SKM-1 (cell line): ENCODE results near the gene ZNF804A.
"Not testable (repeated sequence)": the region's sequence is repeated elsewhere in the genome, so short reads cannot be mapped to it uniquely, and the experiment has no call there.

Source experiments
- DNase-seq: peaks from one replicate; lab custom pipeline; 2025; ENCODE audit not compliant: unreplicated experiment; lab: John Stamatoyannopoulos, UW

ZNF804A gene

DNA sequence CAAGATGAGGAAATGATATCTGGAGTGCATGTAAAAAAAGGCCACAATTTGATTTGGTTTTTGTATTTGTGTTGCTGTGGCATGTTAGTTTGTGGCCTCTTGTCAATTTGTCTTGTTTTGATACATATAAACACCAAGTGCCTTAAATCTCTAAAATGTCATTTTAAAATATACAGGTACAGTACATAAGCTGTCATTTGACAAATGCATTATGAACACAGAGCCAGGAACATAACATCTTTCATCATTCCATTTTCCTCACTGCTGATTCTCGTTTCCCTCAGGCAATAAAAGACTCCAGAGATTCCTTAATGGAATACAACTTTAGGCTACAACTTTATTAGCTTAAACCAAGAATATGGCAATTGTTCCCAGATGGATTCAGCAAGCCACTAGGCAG, 217.5 kb downstream of the ZNF804A start:
- DNase-seq, result no peak

DNA sequence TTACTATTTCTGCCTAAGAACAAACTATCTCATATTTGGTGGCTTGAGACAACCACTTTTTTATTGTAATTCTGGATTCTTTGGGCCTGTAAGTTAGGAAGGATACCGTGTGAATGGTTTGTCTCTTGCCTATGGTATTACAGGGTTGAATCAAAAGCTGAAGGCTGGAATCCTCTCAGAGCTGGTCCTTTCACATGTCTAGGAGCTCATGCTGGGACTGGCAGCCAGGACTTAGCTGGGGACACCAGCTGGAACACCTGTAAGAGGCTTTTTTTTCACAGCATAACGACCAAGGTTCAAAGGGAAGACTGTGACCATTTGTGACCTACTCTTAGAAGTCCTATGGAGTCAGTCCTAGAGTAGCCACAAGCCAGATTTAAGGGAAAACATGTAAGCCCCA, 226.3 kb downstream of the ZNF804A start:
- no peak for DNase-seq

DNA sequence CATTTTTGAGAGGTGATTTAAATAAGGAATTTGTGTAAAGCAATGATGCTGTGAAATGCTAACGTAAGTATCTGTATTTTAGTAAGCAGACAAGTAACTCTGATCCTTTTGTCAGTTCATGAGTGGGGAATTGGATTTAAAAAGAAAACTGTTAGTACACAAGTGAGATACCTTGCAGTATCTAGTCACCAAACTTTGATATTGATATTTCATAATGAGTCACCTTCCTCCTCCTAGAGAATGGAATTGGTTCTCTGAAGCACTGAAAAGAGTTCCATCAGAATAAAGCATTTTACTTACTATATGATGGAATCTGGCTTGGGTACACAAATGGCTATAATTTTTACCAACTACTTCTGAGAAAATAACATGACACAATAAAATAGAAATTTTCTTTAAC, 232.2 kb downstream of the ZNF804A start:
- no peak for DNase-seq

DNA sequence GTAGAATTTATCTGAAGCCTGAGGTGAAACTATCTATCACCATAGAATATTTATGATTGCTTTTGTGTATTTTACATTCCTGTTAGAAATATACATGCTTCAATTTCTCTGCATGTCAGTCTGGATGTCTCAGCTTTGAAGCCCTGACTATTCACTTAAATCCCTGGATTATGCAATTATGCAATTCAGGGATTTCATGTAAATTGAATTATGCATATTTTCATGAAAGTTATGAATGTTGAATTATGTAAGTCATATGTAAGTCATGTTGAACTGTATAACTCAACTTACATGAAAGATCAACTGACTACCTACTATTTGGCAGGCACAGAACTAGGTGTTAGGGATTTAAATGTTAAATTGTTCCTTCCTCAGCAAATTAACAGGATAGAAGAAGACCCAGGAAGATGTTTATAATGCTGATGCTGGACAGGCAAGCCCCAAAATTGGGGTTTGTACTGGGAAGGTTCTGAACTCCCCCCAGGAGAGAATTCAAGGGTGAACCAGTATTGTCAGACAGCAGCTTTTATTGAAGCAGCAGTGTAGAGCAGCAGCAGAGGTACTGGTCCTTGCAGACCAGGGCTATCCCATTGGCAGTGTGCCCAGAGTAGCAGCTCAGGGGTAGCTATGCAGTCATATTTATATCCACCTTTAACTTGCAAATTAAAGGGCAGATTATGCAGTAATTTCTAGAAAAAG, 236.5 kb downstream of the ZNF804A start:
- no peak for DNase-seq

DNA sequence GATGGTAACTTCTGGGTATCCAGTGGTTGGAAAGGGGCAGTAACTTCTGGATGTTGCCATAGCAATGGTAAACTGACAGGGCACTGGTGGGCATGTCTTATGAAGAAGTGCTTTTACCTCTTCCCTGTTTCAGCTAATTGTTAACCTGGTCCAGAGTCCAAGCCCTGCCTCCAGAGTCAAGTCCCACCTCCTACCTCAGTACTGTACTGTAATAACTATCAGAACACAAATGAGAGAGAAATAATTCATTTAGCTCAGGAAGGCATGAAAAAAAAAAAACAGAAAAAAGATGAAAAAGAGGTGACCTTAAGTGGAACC, 237.0 kb downstream of the ZNF804A start:
- no peak for DNase-seq

DNA sequence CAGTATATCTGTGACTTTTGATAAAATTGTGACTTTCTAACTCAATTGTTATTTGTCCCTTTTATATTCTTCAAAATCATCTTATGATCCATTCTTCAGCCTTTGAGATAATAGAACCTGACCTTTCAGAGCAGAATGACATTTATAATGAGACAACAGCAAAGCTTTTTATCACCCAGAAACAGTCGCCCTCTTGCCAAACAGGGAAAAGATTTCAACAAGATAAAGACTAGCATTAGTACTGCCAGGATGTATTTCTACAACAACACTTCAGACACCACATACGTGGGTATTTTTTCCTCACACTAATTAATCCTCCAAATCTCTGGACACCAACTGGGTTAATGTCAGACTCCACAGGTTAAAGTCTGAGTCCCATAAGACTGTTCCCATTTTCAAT, 249.0 kb downstream of the ZNF804A start:
- DNase-seq, result no peak

DNA sequence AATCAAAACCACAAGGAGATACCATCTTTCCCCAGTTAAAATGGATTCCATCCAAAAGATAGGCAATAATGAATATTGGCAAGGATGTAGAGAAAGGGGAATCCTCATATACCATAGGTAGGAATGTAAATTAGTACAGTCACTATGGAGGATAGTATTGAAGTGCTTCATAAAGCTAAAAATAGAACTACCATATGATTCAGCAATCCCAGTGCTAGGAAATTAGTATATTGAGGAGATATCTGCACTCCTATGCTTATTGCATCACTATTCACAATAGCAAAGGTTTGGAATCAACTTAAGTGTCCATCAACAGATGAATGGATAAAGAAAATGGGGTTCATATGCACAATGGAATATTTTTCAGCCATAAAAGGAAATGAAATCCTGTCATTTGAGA, 251.2 kb downstream of the ZNF804A start:
- DNase-seq, result no peak

DNA sequence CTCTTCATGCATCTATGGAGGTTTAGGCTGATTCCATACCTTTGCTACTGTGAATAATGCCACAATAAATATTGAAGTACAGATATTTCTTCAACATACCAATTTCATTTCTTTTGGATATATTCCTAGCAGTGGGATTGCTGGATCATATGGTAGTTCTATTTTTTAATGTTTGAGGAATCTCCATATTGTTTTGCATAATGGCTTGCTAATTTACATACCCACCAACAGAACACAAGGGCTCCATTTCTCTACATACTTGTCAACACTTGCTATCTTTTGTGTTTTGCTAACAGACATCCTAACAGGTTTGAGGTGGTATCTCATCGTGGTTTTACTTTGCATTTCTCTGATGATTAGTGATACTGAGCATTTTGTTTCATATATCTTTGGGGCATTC, 253.2 kb downstream of the ZNF804A start:
- no peak for DNase-seq

DNA sequence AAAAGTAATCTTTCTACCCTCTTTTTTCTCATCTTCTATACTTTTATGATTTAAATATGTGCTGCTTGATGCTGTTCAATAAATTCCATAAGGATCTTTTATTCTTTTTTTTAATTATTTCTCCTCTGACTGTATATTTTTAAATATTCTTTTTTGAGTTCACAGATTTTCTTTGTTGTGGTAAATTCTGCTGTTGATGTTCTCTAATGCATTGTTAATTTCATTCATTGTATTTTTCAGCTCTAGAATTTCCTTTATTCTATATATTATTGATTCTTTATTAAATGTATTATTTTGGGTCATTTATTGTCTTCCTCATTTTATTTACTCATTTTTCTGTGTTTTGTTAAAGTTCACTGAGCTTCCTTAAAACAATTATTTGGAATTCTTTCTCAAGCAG, 260.9 kb downstream of the ZNF804A start:
- no peak for DNase-seq

DNA sequence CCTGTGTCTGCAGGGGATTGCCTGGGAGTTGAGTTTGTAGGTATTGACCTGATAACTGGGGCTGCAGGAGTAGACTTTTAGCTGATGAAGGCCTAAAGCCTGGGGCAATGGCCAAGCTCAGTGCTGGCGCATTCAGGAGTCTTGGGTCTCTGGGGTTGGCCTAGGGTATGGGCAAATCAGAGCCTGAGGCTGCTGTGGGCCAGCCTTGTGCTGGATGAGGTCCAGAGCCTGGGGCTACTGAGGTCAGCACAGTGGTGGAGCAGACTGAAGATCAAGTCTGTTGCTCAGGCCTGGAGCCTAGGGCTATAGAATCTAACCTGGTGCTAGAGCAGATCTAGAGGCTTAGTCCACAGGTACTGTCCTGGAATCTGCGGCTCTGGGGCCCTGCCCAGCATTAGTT, 262.4 kb downstream of the ZNF804A start:
- DNase-seq, result no peak

DNA sequence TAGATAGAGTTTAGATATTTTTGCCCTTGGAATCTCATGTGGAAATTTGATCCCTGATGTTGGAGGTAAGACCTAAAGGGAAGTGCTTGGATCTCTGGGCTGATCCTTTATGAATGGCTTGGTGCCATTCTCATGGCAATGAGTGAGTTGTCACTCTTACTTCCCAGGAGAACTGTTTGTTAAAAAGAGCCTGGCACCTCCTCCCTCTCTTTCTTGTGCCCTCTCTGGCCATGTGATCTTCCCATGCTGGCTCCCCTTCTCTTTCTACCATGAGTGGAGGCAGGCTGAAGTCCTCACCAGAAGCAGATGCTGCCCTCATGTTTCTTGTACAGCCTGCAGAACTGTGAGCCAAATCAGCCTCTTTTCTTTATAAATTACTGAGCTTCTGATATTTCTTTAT, 276.9 kb downstream of the ZNF804A start:
- no peak for DNase-seq

DNA sequence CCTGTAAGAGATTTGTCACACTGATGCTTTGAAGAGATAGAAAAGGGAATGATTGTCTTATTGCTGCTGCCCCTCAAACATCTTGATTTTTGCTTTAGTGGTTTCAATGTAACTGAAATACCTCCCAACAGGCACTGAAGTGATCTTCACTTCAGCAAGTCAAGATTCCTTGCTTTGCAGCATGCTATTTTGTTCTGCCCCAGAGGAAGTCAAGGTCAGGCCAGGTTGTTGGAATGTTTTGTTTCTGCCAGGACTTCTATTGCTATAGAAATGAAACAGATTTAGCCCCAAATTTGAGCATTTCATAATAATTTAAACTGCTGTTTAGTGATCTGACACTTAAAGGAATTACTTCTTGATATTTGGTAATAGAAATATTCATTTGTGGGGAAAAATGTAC, 277.6 kb downstream of the ZNF804A start:
- no peak for DNase-seq

DNA sequence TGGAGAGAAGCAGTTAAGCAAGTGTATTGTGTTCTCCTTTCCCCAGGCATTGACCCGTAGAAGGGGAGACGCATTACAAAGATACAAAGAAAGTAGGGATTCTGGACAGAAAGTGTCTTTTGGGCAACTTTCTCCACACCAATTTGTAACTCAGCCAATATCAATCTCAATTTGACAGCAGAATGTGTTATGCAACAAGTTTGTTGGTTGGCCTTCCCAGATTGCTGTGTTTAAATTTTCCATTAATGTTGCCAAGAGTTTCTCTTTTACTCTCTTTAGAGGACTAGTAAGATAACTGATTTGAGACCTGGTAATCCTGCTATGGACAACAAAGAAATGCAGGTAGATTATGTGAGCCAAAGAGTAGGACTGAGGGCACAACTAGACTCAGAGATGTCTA, 279.6 kb downstream of the ZNF804A start:
- no peak for DNase-seq

DNA sequence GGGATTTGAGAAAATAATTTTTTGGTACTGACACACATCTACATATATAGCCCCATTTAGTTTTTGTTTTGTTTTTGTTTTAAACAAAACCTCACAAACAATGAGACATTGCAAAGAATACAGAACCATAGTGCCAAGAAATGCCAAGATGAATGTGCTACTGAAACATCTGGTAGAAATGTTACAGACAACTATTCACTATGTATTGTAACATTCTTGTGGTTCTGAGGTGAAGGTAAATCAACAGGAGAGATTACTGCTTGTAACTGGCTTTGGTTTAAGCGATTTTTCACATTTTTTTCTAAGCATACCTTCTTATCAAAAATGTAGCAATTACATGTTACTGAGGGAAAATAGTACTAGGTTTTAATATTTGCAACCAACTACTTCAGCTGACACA, 281.3 kb downstream of the ZNF804A start:
- DNase-seq, result no peak

DNA sequence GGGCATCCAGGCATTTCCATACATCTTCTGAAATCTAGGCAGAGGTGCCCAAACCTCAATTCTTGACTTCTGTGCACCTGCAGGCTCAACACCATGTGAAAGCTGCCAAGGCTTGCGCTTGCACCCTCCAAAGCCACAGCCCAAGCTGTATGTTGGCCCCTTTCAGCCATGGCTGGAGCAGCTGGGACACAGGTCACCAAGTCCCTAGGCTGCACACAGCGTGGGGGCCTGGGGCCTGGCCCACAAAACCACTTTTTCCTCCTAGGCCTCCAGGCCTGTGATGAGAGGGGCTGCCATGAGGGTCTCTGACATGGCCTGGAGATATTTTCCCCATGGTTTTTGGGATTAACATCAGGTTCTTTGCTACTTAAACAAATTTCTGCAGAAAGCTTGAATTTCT, 288.3 kb downstream of the ZNF804A start:
- not testable (repeated sequence) for DNase-seq

DNA sequence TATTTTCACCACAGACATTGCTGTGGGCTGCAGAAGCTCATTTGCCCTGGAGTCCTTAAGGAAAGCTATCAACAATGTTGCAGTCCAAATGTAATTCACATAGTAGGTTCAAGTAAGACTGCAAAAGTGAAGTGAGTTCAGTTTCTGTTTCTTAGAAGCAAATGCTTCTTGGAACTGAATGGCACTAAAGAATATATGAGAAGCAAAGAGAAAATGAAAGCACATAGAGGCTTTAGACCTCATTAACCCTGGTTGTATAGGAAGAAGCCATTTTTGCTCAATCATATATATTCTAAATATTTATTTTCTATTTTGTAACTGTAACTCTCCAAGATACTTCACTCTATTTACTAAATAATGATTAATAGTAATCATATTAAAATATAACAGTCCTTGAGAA, 292.0 kb downstream of the ZNF804A start:
- DNase-seq, result no peak

DNA sequence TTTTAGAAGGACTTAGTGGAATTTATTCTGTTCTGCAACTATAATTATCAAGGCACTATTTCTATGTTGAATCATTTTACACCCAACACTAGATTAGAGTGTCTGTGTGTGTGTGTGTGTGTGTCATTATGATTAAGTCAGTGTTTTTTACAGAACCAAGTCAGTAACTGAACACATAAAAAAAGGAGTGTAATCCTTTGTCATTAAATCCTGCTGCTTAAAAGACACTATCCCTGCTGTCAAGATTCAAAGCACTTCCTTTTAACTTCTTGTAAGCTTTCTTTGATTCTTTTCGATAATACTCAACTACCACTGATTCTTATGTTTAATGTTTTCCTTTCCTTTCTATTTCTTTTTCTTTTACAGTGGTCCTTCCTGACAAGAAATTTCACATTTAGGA, 306.7 kb downstream of the ZNF804A start:
- no peak for DNase-seq

DNA sequence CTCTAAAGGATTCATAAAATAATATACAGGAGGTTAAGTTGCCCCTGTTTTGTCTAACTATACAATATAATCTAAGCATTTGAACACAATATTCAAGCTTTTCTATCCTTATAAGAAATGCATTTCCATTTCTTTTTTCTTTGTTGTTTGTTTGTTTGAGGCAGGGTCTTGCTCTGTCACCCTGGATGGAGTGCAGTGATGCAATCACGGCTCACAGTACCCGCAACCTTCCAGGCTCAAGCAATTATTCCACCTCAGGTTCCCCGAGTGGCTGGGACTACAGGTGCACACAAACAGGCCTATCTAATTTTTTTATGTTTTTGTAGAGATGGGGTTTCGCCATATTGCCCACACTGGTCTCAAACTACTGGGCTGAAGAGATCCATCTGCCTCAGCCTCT, 307.8 kb downstream of the ZNF804A start:
- DNase-seq, result no peak

DNA sequence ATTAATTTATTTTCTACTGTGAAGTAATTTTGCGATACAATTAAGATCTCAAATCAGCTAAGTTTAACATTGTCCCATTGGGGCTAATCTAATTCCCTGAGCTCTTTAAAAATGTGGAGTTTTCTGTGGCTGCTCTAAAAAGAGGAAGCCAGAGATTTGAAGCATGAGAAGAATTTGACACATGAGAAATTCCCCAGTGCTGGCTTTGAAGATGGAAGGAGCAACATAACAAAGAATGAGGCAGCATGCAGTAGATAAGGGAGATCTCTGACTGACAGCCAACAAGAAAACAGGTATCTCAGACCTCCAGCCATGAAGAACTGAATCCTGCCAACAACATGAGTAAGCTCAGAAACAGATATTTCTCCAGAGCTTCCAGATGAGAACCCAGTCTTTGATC, 308.4 kb downstream of the ZNF804A start:
- DNase-seq, result no peak

DNA sequence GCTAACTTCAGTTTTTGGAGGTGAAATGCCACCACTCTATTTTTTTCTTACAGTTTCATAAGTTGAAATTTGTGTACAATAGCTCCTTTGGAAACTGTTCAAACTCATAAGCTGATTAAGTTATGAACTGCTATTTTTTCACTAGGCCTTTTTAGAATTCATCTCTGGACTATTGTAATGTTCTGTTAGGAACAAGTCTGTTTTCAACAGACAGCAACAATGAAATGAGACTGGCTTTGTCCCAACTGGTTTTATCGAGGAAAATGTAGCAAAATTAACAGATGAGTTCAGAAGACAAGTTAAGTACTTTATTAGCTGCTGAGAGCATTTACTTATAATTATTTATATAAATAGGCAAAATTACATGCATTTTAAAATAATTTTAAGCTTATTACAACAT, 310.6 kb downstream of the ZNF804A start:
- no peak for DNase-seq

DNA sequence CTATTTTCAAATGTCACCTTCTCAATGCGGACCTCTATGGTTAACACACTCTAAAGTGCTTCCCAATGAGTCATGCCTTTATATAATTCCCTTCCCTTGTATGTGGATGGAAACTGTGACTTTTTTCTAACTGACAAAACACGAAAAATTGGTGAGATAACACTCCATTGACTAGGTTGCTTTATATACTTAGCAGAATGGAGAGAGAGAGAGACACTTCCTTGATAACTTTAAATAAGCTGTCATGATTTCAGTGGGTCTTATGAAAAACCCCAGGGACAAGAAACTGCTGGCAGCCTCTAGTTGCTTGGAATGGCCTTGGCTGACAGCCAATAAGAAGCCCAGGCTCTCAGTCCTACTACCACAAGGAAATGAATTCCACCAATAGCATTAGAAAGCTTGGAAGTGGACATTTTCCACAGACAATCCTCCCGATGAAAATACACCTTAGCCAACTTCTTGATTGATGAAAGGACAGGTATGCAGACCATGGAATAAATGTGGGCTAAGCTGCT, 322.2 kb downstream of the ZNF804A start:
- no peak for DNase-seq

DNA sequence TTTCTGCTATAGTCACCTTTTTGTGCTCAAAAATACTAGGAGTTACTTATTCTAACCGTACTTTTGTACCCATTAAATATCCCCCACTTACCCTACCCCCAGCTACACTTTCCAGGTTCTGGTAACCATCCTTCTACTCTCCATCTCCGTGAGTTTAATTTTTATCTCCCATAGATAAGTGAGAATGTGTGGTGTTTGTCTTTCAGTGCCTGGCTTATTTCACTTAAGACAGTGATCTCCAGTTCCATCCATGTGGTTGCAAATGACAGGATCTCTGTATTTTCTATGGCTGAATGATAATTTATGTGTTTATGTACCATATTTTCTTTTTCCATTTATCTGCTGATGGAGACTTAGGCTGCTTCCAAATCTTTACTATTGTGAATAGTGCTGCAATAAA, 323.3 kb downstream of the ZNF804A start:
- DNase-seq, result no peak

DNA sequence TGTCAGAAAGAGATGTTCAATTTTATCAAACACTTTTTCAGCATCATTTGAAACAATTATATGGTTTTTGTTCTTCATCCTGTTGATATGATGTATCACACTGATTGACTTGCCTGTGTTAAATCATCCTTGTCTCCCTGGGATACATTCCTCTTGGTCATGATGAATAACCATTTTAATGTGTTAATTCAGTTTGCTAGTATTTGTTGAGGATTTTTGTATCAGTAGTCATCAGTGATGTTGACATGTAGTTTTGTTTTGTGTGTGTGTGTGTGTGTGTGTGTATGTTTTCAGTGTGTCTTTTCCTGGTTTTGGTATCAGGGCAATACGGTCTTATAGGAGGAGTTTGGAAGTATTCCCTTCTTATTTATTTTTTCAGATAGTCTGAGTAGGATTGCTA, 325.4 kb downstream of the ZNF804A start:
- no peak for DNase-seq

DNA sequence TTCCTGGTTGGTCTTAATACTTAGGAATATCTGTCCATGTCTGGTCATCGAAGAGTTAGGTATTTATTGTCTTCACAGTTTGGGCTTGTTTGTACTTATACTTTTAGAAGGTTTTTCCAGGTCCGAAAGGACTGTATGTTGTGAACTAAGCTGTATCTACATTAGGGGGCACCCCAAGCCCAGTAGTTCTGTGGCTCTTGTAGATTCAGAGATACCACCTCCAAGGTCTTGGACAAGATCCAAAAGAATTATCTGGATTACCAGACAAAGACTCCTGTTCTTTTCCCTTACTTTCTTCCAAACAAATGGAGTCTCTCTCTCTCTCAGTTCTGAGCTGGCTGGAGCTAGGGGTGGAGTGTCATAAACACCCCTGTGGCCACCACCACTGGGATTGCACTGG, 328.7 kb downstream of the ZNF804A start:
- DNase-seq, result no peak
